IMR-90 (cell line): ENCODE results near the gene CRYGS. TPM values are rescaled to one million over a fixed set of nuclear protein-coding genes. Genes with fewer than 3 reads are reported as not detected.

Experiments used
- ATAC-seq: fragments of 200-7000 bp; cut with Tn5 transposase; 2 replicates; pipeline ENCODE4 v1.9.1; 2020; ENCODE audit warnings: low read depth, mild to moderate bottlenecking, moderate library complexity
- BruUV-seq: library from RNA; stranded (reverse); fragments of 400-500 nt; replicated peaks from 2 replicates; lab custom pipeline; 2021; lab: Mats Ljungman, UMichigan
- CTCF ChIA-PET: fragments of 300-600 bp; formaldehyde crosslinking; extraction: SDS; loops from one replicate; lab custom pipeline; 2021; ENCODE audit warnings: antibody characterized with exemption; lab: Yijun Ruan, JAX
- POLR2A ChIA-PET: fragments of 300-600 bp; sonication (Branson Sonifier 250); formaldehyde crosslinking; loops from one replicate; lab custom pipeline; 2022; ENCODE audit warnings: antibody characterized with exemption; ENCODE audit not compliant: unreplicated experiment; lab: Charles Lee
- DNase-seq: peaks from one replicate; pipeline ENCODE4 v3.0.0; 2013
- H2AFZ ChIP-seq: replicated peaks from 2 replicates; pipeline ENCODE3; 2013; ENCODE audit warnings: low read length, mild to moderate bottlenecking; ENCODE audit not compliant: poor library complexity
- H2AK5ac ChIP-seq: 2 replicates; pipeline ENCODE4 v1.6.1; 2013; ENCODE audit warnings: low read depth, low read length, inconsistent platforms
- H2AK9ac ChIP-seq: replicated peaks from 2 replicates; pipeline ENCODE3; 2013; ENCODE audit warnings: mild to moderate bottlenecking, low read depth, low read length, moderate library complexity; ENCODE audit not compliant: poor library complexity
- H2BK120ac ChIP-seq: 2 replicates; pipeline ENCODE4 v1.6.1; 2013; ENCODE audit warnings: low read depth, low read length, inconsistent platforms
- H2BK15ac ChIP-seq: 3 replicates; pipeline ENCODE4 v1.6.1; 2013; ENCODE audit warnings: low read depth, low read length, inconsistent platforms
- H2BK20ac ChIP-seq: 2 replicates; pipeline ENCODE4 v1.6.1; 2013; ENCODE audit warnings: low read depth, mild to moderate bottlenecking, inconsistent platforms, low read length, moderate library complexity
- H2BK5ac ChIP-seq: 2 replicates; pipeline ENCODE4 v1.6.1; 2013; ENCODE audit warnings: mild to moderate bottlenecking, low read depth, low read length, inconsistent platforms; ENCODE audit not compliant: poor library complexity, severe bottlenecking
- H3K14ac ChIP-seq: replicated peaks from 2 replicates; pipeline ENCODE4 v1.6.1; 2013; ENCODE audit warnings: low read depth, low read length, inconsistent platforms
- H3K18ac ChIP-seq: 2 replicates; pipeline ENCODE4 v1.6.1; 2013; ENCODE audit warnings: low read depth, low read length, control low read depth
- H3K23ac ChIP-seq: 2 replicates; pipeline ENCODE4 v1.6.1; 2013; ENCODE audit warnings: low read depth, low read length, inconsistent platforms
- H3K27ac ChIP-seq: 2 replicates; pipeline ENCODE4 v1.5.1; 2013; ENCODE audit warnings: mild to moderate bottlenecking, control low read depth, low read length; ENCODE audit not compliant: insufficient read depth
- H3K27me3 ChIP-seq: 2 replicates; pipeline ENCODE4 v1.6.1; 2013; ENCODE audit warnings: low read length; ENCODE audit not compliant: control insufficient read depth, insufficient read depth
- H3K36me3 ChIP-seq: 2 replicates; pipeline ENCODE4 v1.6.1; 2013; ENCODE audit warnings: low read length, mixed read lengths; ENCODE audit not compliant: control insufficient read depth, insufficient read depth
- H3K4ac ChIP-seq: 2 replicates; pipeline ENCODE4 v1.6.1; 2013; ENCODE audit warnings: low read depth, low read length, inconsistent platforms
- H3K4me1 ChIP-seq: 2 replicates; pipeline ENCODE4 v1.6.1; 2013; ENCODE audit warnings: low read length, mixed read lengths; ENCODE audit not compliant: control insufficient read depth, insufficient read depth
- H3K4me2 ChIP-seq: 2 replicates; pipeline ENCODE4 v1.6.1; 2013; ENCODE audit warnings: low read depth, mild to moderate bottlenecking, control low read depth, low read length, moderate library complexity
- H3K4me3 ChIP-seq: 2 replicates; pipeline ENCODE4 v1.5.1; 2013; ENCODE audit warnings: low read depth, mild to moderate bottlenecking, control low read depth, low read length, moderate library complexity; ENCODE audit not compliant: insufficient read depth
- H3K56ac ChIP-seq: 2 replicates; pipeline ENCODE4 v1.6.1; 2013; ENCODE audit warnings: low read length, inconsistent platforms; ENCODE audit not compliant: insufficient read depth; ENCODE audit errors: extremely low read depth
- H3K79me1 ChIP-seq, 2 experiments: 2 replicates each; pipeline ENCODE4 v1.6.1; 2013; ENCODE audit warnings: low read length in 2 of 2, inconsistent platforms in 1 of 2, low read depth in 1 of 2
- H3K9ac ChIP-seq: 2 replicates; pipeline ENCODE4 v1.6.1; 2013; ENCODE audit warnings: low read depth, low read length, control low read depth
- H3K9me1 ChIP-seq: 2 replicates; pipeline ENCODE4 v1.6.1; 2013; ENCODE audit warnings: low read length, inconsistent platforms; ENCODE audit not compliant: insufficient read depth
- H3K9me3 ChIP-seq: 2 replicates; pipeline ENCODE4 v1.6.1; 2013; ENCODE audit warnings: low read length; ENCODE audit not compliant: control insufficient read depth, insufficient read depth
- H4K20me1 ChIP-seq: 2 replicates; pipeline ENCODE4 v1.6.1; 2013; ENCODE audit warnings: low read length, inconsistent platforms; ENCODE audit not compliant: insufficient read depth
- H4K5ac ChIP-seq: 2 replicates; pipeline ENCODE4 v1.6.1; 2013; ENCODE audit warnings: mild to moderate bottlenecking, low read depth, low read length, control low read depth
- H4K8ac ChIP-seq, 2 experiments: 2 replicates each; pipeline ENCODE4 v1.6.1; 2013; ENCODE audit warnings: low read depth in 2 of 2, low read length in 2 of 2, control low read depth in 1 of 2, inconsistent platforms in 1 of 2
- H4K91ac ChIP-seq: 2 replicates; pipeline ENCODE4 v1.6.1; 2013; ENCODE audit warnings: low read depth, low read length, inconsistent platforms; ENCODE audit not compliant: insufficient read depth
- CEBPB ChIP-seq: IDR thresholded peaks from 2 replicates; pipeline ENCODE4 v1.6.1; 2012; ENCODE audit warnings: low read depth, low read length, improper control_type of control experiment
- FOS ChIP-seq: fragments of 150-350 bp; IDR thresholded peaks from 2 replicates; pipeline ENCODE4 v1.6.1; 2016; ENCODE audit warnings: low read depth, low read length
- MAFK ChIP-seq: IDR thresholded peaks from 2 replicates; pipeline ENCODE4 v1.6.1; 2012; ENCODE audit warnings: low read depth, low read length, improper control_type of control experiment
- MAZ ChIP-seq: IDR thresholded peaks from 2 replicates; pipeline ENCODE4 v1.6.1; 2012; ENCODE audit warnings: low read depth, mild to moderate bottlenecking, low read length, improper control_type of control experiment, moderate library complexity, borderline replicate concordance
- RAD21 ChIP-seq: IDR thresholded peaks from 2 replicates; pipeline ENCODE4 v1.6.1; 2012; ENCODE audit warnings: low read length, improper control_type of control experiment
- RFX5 ChIP-seq: IDR thresholded peaks from 2 replicates; pipeline ENCODE4 v1.8.0; 2012; ENCODE audit warnings: low read depth, mild to moderate bottlenecking, low read length, moderate library complexity
- WGBS, 2 experiments: methylation state at CpG; one replicate each; pipeline versions ENCODE4 v1.1.5 to v1.1.7; 2013; ENCODE audit warnings: missing lambda C conversion rate in 2 of 2; ENCODE audit not compliant: insufficient read length in 1 of 2; ENCODE audit errors: extremely low coverage in 2 of 2; 5-methylcytosine and 5-hydroxymethylcytosine counted together
- dilution Hi-C: fragments of 300-500 bp; cut with HindIII; formaldehyde crosslinking; loops from one replicate; pipeline ENCODE4 v1.14.3; 2018; ENCODE audit warnings: low sequenced_read_pairs; ENCODE audit not compliant: unreplicated experiment
- in situ Hi-C: fragments of 300-500 bp; cut with MboI; formaldehyde crosslinking; loops from 3 replicates; pipeline ENCODE4 v1.14.3; 2019; ENCODE audit warnings: low sequenced_read_pairs, inconsistent platforms, mixed read lengths
- intact Hi-C: fragments of 100-400 bp; cut with micrococcal nuclease; formaldehyde crosslinking; loops from 2 replicates; pipeline ENCODE4 v1.10.0; 2022
- polyA plus RNA-seq, 3 experiments: library from polyadenylated mRNA; depleted of rRNA; stranded (reverse); fragments of >200 nt; gene quantifications; 2 replicates each; pipeline ENCODE4 v1.2.3, GENCODE V29; 2012; ENCODE audit warnings: low replicate concordance in 1 of 3
- total RNA-seq: library from RNA; depleted of rRNA; stranded (reverse); fragments of >200 nt; gene quantifications from 2 replicates; pipeline ENCODE4 v1.2.3, GENCODE V29; 2012

CRYGS gene
- total and polyA plus RNA-seq, 2 of the 4 experiments (the other 2 are of a cell fraction): 0.36 to 2.1 TPM

GRCh38 chr3:186567072-186567921 is 23.1 kb upstream of the CRYGS start, which contains the start of gene TBCCD1 (continued):
- no peak for TF ChIP-seq CEBPB
- no peak for TF ChIP-seq RFX5
- no peak for TF ChIP-seq RAD21

GRCh38 chr3:186566772-186567071 is 22.5 kb upstream of the CRYGS start:
- H2BK5ac ChIP-seq: peak overlapping the region; percentile 50
- H4K5ac ChIP-seq: peak overlapping the region; percentile 62; the same call in 1 of the 2 replicates
- ChIA-PET POLR2A (no interaction called here), CTCF (interaction anchor here (1.4 kb wide), 1 partner anchor 43 kb away, joined by 3 read pairs; no protein-coding TSS in a partner anchor)
- no peak overlapping the region for H2AK5ac ChIP-seq
- peak overlapping the region; percentile 94 to 98 for H4K8ac ChIP-seq
- H4K20me1 ChIP-seq: no peaks in the 10 kb centered on the region
- BruUV-seq: no TSS peak
- WGBS, 2 experiments: 0% methylated on average over 6 of the region's 14 CpGs; no CpG with 5 or more reads in 1 of the 2 experiments
- H3K18ac ChIP-seq: no peak overlapping the region
- no peaks in the 10 kb centered on the region; the same call in 1 of the 2 replicates for H3K36me3 ChIP-seq
- peak overlapping the region; percentile 97 for H2AFZ ChIP-seq
- H3K9me3 ChIP-seq: no peaks in the 10 kb centered on the region
- no peak overlapping the region for H2BK15ac ChIP-seq
- peak overlapping the region; percentile 79 for H3K56ac ChIP-seq
- peaks cover 24 to 35% of the 10 kb centered on the region in 2 experiments for H3K79me1 ChIP-seq
- H3K27ac ChIP-seq: peak overlapping the region; percentile 75
- dilution Hi-C loops (no loop called here), in situ Hi-C loops (no loop called here), intact Hi-C loops (loop anchor here (1.0 to 5.0 kb wide), 2 partner anchors 255 to 459 kb away; partner anchors contain the start of gene ETV5)
- H3K4me3 ChIP-seq: peak overlapping the region; percentile 87
- H4K91ac ChIP-seq: peak overlapping the region; percentile 87
- no peak overlapping the region for H2BK120ac ChIP-seq
- no peaks in the 10 kb centered on the region for H3K27me3 ChIP-seq
- H3K9me1 ChIP-seq: 0 out of 2 replicates have a peak, but pooled peaks cover 2% of the 10 kb centered on the region
- H3K4me2 ChIP-seq: peak overlapping the region; percentile 94
- H3K23ac ChIP-seq: peak overlapping the region; percentile 97
- peak overlapping the region; percentile 76 for H3K4ac ChIP-seq
- no peak overlapping the region for H2BK20ac ChIP-seq
- DNase-seq (no peak), ATAC-seq (no peak; the same call in 1 of the 2 replicates)
- H3K9ac ChIP-seq: peak overlapping the region; percentile 88
- peak overlapping the region; percentile 90 for H2AK9ac ChIP-seq
- peaks cover 6% of the 10 kb centered on the region; the same call in 1 of the 2 replicates for H3K4me1 ChIP-seq
- peak overlapping the region; percentile 71 for H3K14ac ChIP-seq
- TF ChIP-seq FOS: no peak
- no peak for TF ChIP-seq RFX5
- TF ChIP-seq CEBPB: no peak
- TF ChIP-seq MAFK: no peak
- no peak for TF ChIP-seq MAZ
